Retinal pigment epithelial cell (primary cell): Measurements from ENCODE around the gene CACNA1B.

Experiments used
- DNase-seq: peaks from one replicate; pipeline ENCODE4 v3.0.0-alpha.2; 2010; ENCODE audit warnings: low read depth
- H3K4me3 ChIP-seq: 2 replicates; pipeline ENCODE4 v1.5.1; 2011; ENCODE audit warnings: mild to moderate bottlenecking, low read length, control low read depth, moderate library complexity
- CTCF ChIP-seq: conservative IDR thresholded peaks from 2 replicates; pipeline ENCODE4 v1.5.1; 2011; ENCODE audit warnings: low read depth, low read length, control low read depth, inconsistent platforms

Gene CACNA1B

GRCh38 chr9:137870432-137870831 is 7.2 kb upstream of the CACNA1B start:
- DNase-seq, result no peak
- H3K4me3 ChIP-seq, result no peak overlapping the region
- TF ChIP-seq CTCF, result no peak

- H3K4me3 ChIP-seq, result no peak overlapping the region
- no peak for DNase-seq
- no peak for TF ChIP-seq CTCF
Observed at GRCh38 chr9:137872296-137872695, 5.3 kb upstream of the CACNA1B start.

DNA sequence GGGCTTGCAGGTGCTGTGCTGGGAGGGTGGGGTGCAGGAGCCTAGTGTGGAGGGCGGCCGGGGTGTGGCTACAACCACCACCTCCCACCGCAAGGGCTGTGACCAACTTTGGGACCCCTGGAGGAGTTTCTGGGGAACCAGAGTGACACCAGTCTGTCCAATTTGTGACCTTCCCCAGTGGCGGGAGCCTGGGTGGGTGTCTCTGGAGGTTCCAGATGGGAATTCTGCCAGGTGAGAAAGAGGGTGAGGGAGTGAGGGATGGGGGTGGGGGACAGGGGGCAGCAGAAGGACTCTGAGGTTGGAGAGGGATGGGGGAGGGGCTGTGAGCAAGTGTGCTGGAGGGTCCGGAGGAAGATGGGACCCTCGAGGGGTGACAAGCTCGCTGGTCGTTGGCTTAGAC is 4.2 kb upstream of the CACNA1B start:
- TF ChIP-seq CTCF, result no peak

DNA sequence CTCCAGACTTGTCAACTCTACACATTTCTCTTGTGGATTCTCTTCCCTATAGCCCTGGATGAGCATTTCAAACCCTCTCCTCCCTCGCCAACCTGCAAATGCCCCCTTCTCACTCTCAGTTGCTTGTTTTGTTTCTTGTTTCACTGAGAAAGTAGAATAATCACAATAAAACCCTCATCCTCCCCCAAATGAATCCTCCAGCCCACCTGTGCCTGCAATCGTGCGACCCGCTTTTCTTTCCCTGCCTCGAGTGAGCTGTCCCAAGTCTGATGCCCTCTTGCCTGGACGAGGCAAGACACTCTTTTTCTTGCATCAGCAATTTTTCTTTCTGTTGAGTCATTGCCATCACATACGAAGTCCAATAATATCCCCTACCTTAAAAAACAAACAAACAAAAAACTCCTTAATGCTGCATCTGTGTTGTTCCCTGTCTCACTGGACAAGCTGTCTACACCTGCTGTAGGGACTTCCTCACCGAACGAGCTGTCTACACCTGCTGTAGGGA is 3.7 kb upstream of the CACNA1B start:
- no peak overlapping the region for H3K4me3 ChIP-seq
- DNase-seq, result no peak
- TF ChIP-seq CTCF, result no peak

More for the DNA sequence above, 4.2 kb upstream of the CACNA1B start:
- no peak for DNase-seq
- H3K4me3 ChIP-seq, result no peak overlapping the region

GRCh38 chr9:137875354-137875753 is 2.2 kb upstream of the CACNA1B start:
- H3K4me3 ChIP-seq, result no peak overlapping the region
- no peak for TF ChIP-seq CTCF
- DNase-seq, result no peak

GRCh38 chr9:137875846-137876245 is 1.7 kb upstream of the CACNA1B start:
- no peak overlapping the region for H3K4me3 ChIP-seq
- no peak for TF ChIP-seq CTCF
- no peak for DNase-seq

GRCh38 chr9:137876269-137876668 is 1.3 kb upstream of the CACNA1B start:
- no peak overlapping the region for H3K4me3 ChIP-seq
- no peak for DNase-seq
- TF ChIP-seq CTCF, result no peak
